Choroid plexus epithelial cell (primary cell): Measurements from ENCODE around the gene AGTRAP.

Experiments
- DNase-seq: peaks from one replicate; pipeline ENCODE4 v3.0.0-alpha.2; 2010; ENCODE audit warnings: low read depth
- H3K4me3 ChIP-seq: 2 replicates; pipeline ENCODE4 v1.5.1; 2011; ENCODE audit warnings: low read depth, mild to moderate bottlenecking, control low read depth, low read length, moderate library complexity
- TF ChIP-seq, protein P1 (sequence below): conservative IDR thresholded peaks from 2 replicates; pipeline ENCODE4 v1.5.1; 2011; ENCODE audit warnings: low read depth, mild to moderate bottlenecking, control low read depth, inconsistent platforms, low read length, moderate library complexity

Gene AGTRAP

DNA sequence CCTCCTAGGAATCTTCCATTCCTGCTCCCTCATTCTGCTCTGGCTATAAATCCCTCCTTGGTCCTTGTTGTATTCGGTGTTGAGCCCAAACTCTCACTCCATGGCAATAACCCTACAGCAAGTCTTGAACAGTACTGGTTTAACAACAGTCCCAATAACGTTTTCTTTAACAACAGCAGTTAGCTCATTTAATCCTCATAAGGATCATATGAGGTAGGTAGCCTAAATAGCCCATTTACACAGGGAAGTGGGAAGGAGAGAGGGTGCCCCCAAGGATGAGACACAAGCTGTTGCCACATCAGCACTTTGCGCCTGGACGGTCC is 444 bp upstream of the AGTRAP start:
- H3K4me3 ChIP-seq, result peak overlapping the region; percentile 95
- TF ChIP-seq, protein P1, sequence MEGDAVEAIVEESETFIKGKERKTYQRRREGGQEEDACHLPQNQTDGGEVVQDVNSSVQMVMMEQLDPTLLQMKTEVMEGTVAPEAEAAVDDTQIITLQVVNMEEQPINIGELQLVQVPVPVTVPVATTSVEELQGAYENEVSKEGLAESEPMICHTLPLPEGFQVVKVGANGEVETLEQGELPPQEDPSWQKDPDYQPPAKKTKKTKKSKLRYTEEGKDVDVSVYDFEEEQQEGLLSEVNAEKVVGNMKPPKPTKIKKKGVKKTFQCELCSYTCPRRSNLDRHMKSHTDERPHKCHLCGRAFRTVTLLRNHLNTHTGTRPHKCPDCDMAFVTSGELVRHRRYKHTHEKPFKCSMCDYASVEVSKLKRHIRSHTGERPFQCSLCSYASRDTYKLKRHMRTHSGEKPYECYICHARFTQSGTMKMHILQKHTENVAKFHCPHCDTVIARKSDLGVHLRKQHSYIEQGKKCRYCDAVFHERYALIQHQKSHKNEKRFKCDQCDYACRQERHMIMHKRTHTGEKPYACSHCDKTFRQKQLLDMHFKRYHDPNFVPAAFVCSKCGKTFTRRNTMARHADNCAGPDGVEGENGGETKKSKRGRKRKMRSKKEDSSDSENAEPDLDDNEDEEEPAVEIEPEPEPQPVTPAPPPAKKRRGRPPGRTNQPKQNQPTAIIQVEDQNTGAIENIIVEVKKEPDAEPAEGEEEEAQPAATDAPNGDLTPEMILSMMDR, result no peak
- DNase-seq, result no peak

GRCh38 chr1:11736746-11737639 is 1.1 kb downstream of the AGTRAP start:
- H3K4me3 ChIP-seq, result peak overlapping the region; percentile 95
- DNase-seq, result peak; percentile 85
- TF ChIP-seq, protein P1, result no peak

DNA sequence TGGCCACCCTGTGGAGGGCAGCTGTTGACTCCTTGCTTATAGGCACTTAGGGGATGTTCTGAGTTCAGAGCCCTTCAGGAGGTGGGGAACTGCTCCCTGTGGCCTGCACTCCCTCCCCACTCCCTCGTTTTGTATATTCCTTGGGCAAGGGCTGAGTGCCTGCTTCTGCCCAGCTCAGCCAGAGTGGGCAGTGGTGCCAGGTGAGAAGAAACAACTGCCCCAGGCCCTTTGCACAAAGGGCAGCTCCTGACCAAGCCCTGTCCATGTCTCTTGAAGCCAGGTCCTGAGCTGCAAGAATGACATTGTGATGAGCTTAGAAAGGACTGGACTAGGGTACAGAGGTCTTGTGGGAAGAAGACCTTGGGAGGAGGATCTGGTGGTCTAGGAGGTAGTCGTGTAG is 2.2 kb downstream of the AGTRAP start:
- no peak overlapping the region for H3K4me3 ChIP-seq
- DNase-seq, result no peak
- TF ChIP-seq, protein P1, result no peak

GRCh38 chr1:11738783-11739182 is 2.8 kb downstream of the AGTRAP start:
- no peak overlapping the region for H3K4me3 ChIP-seq
- DNase-seq, result no peak

DNA sequence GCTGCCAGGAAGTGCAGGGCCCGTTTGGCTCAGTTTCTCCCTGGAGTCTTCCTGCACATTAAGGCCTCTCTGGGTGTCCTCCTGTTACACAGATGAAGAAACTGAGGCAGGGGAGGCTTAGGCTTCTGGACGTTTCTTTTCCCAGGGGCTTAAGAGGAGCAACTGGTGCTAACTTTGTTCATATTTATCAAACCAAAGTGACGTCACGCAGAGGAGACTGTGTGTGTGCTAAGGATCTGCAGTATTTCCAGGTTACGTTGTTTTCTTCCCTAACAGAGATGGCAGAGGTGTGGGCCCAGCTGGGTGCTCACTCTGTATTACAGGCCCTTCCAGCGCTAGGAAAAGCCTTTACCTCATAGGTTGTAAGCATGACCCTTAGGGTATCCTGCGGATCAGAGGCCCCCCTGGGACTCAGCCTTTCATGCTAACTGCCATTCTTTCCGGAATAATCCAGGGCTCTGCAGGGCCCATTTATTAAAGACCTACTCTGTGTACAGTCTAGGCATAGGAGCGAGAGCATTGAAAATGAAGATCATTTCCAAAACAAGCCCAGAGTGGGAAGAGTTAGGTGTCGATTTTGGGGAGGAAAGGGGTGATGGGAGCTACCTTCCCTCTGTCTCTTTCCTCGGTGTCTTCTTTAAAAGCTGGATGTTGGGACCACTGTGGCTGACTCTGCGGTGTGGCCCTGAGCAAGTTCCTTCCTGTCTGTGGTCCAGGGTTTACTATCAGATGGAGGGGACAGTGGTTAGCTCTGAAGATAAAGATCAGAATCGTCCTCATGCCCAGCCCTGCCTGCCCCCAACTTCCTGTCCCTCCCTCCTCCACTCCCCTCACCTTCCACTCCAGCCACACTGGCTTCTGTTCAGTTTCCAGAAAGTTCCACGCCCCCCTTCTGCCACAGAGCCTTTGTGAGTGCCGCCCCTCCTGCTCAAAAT is 4.6 kb downstream of the AGTRAP start:
- H3K4me3 ChIP-seq, result no peak overlapping the region
- DNase-seq, result no peak
- TF ChIP-seq, protein P1, result no peak

More at GRCh38 chr1:11738783-11739182, 2.8 kb downstream of the AGTRAP start:
- TF ChIP-seq, protein P1, result no peak

DNA sequence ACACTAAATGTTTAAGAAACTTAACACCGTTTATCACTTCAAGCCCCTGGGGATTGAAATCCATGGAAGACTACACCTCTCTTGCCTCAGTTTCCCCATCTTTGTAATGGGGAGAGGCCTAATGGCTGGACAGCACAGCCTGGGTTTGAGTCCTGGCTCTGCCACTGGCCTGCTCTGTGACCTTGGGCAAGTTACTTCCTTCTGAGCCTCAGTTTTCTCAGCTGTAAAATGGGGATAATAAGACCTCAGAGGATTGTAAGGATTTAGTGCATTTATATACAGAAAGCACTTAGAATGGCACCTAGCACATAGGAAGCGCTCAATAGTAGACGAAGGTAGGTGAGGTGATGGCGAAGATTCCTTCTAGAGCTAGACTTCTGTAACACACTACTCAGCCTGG is 5.5 kb downstream of the AGTRAP start:
- no peak overlapping the region for H3K4me3 ChIP-seq
- TF ChIP-seq, protein P1, result no peak
- DNase-seq, result no peak
